NCI-H146 treated with DMSO at 0.1 percent for 48 hours (cell line): Measurements from ENCODE around the gene SSH3.

ENCODE experiments used
- DNase-seq: peaks from one replicate; lab custom pipeline; 2025; ENCODE audit not compliant: unreplicated experiment; lab: John Stamatoyannopoulos, UW

Gene SSH3

DNA sequence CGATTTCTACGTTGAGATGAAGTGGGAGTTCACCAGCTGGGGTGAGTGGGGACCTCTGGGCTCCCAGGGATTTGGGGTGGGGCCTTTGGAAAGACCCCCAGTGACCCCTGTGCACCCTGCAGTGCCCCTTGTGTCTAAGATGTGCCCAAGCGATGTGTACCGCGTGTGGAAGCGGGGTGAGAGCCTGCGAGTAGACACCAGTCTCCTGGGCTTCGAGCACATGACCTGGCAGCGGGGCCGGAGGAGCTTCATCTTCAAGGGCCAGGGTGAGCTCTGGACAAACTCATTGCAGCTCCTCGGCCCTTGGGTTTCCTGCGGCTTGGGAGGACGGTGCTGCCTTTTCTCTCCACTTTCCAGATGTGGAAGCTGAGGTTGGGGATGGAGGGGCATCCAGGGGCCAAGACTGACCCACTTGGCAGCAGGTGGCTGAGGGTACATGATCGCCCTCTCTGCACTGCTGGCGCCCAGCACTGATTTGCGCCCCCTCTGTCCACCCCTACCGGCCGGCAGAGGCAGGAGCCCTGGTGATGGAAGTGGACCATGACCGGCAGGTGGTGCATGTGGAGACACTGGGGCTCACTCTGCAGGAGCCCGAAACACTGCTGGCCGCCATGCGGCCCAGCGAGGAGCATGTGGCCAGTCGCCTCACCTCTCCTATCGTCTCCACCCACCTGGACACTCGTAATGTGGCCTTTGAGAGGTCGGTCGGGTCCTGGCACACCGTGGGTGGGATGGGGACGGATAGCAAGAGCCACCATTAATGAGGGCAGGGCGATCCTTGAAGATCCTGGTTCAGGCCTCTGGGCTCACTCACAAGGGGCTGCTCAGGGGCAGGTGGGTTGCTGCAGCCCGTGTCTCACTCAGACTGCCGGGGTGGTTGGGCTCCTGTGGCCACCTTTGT is 11.6 kb upstream of the SSH3 start:
- DNase-seq = no peak

DNA sequence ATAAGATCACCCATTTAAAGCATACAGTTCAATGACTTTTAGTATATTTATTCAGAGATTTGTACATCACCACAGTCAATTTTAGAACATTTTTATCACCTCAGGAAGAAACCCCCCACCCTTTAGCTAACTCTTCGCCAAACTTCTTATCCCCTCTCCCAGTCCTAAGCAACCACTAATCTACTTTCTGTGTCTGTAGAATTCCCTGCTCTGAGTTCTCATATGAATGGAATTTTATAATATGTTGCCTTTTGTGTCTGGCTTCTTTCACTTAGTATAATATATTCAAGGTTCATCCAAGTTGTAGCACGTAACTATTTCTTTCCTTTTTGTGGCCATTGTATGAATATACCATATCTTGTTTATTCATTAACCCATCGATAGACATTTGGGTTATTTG is 10.7 kb upstream of the SSH3 start:
- no peak for DNase-seq

DNA sequence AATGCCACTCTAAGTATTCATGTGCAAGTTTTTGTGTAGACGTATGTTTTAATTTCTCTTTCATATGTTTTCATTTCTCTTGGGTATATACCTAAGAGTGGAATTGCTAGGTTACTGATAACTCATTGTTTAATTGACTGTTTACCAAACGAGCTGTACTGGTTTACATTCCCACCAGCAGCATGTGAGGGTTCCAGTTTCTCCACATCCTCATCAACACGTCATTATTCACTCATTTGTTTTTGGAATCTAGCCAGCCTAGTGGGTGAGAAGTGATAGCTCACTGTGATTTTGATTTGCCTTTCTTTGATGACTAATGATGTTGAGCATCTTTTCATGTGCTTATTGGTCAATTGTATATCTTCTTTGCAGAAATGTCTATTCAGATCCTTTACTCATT is 10.2 kb upstream of the SSH3 start:
- DNase-seq = no peak

DNA sequence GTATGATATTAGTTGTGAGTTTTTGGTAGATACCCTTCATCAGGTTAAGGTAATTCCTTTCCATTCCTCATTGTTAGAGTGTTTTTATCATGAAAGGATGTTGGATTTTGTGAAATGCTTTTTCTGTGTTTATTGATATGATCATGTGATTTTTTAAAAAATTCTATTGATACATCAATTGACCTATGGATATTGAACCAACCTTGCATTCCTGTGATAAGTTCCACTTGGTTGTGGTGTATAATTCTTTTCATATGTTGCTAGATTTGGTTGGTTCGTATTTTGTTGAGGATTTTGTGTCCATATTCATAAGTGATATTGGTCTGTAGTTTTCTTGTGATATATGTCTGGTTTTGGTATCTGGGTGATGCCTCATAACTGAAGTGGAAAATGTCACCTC is 7.5 kb upstream of the SSH3 start:
- no peak for DNase-seq

DNA sequence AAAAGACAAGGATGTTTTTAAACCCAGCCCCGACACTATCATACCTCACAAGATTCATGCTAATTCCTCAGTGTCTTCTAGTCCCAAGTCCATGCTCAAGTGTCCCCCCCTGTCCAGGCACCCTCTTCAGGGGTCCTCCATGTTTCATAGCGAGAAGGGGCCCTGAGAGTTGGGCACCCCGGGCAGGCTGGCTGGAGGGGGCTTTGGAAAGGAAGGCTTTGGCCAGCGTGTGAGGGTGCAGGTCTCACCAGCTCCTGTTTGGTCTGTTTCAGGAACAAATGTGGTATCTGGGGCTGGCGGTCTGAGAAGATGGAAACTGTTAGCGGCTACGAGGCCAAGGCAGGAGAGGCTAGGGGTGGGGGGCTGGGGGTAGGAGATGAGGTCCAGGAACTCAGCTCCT is 4.5 kb upstream of the SSH3 start:
- DNase-seq = no peak

DNA sequence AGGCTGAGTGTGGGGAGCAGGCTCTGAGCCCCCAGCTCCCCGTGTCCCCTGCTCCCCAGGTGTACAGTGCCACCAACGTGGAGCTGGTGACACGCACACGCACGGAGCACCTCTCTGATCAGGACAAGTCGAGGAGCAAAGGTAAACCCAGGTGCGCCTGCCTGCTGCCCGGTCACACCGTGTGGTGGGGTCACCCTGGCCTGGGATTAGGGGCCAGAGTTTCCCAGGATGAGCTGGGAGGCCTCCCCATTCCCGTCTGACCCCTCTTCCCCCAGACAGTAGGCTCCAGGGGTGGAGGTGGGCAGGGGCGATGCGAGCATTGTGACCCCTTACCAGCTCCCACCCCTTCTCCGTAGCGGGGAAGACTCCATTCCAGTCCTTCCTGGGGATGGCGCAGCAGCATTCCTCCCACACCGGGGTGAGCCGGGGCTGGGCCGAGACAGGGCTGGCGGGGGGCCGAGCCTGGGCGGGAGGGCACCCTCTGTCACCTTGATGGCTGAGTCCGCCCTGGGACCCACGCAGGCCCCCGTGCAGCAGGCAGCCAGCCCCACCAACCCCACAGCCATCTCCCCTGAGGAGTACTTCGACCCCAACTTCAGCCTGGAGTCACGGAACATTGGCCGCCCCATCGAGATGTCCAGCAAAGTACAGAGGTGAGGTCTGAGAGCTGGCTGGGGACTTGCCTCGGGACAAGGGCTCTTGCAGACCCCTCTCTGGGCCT is 3.7 kb upstream of the SSH3 start:
- no peak for DNase-seq

DNA sequence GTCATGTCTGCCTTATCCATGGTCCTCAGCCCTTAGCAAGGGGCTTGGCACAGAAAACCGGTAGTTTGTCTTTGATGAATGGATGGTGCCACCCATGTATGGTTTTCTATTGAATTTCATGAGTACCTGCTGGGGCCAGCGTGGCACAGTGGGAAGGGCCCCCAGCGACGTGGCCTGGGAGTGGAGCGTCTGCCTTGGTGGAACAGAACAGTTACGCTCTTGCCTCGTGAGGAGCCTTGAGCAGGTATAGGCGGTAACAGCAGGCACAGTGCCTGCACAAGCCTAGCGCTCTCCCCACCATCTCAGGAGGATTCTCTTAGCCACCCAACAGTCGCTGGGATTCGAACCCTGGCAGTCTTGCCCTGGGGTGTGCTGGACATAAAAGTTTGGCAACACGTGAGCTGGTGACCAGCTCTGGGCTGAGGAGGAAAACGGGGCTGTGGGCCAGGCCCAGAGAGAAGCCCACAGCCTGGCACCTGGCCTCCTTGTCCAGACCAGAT is 3.0 kb upstream of the SSH3 start:
- no peak for DNase-seq

DNA sequence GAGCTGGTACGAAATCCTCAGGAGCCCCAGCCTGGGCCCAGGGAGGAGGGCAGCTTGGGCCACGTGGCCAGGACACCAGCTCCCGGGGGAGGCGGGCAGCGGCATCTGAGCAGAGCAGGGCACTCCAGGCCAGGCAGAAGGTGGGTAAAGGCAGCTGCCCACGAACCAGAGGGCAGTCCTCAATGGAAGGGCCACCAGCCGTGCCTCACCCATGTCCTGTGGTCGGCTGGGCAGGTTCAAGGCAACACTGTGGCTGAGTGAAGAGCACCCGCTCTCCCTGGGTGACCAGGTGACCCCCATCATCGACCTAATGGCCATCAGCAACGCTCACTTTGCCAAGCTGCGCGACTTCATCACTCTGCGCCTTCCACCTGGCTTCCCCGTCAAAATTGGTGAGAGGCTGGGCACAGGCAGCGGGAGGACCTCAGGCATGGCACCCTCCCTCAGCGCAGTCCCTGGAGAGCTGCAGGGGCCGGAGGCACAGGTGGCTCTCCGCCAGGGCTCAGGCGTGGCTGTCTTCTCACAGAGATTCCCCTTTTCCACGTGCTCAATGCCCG is 2.5 kb upstream of the SSH3 start:
- no peak for DNase-seq

DNA sequence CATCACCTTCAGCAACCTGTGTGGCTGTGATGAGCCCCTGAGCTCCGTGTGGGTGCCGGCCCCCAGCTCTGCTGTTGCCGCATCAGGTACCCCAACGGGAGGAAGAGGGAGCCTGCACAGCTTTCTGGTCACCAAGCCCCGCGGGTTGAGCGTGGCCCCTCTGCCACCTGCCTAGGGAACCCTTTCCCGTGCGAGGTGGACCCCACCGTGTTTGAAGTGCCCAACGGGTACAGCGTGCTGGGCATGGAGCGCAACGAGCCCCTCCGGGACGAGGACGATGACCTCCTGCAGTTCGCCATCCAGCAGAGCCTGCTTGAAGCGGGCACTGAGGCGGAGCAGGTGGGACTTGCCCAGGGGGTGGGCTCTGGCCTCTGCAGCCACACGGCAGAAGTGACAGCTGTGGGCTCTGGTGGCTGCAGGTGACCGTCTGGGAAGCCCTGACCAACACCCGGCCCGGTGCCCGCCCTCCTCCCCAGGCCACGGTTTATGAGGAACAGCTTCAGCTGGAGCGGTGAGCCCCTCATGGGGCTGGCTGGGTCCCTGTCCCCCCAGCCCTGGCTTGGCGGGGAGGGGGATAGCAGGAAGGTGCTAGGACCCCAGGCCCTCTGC is 1.9 kb upstream of the SSH3 start:
- no peak for DNase-seq

DNA sequence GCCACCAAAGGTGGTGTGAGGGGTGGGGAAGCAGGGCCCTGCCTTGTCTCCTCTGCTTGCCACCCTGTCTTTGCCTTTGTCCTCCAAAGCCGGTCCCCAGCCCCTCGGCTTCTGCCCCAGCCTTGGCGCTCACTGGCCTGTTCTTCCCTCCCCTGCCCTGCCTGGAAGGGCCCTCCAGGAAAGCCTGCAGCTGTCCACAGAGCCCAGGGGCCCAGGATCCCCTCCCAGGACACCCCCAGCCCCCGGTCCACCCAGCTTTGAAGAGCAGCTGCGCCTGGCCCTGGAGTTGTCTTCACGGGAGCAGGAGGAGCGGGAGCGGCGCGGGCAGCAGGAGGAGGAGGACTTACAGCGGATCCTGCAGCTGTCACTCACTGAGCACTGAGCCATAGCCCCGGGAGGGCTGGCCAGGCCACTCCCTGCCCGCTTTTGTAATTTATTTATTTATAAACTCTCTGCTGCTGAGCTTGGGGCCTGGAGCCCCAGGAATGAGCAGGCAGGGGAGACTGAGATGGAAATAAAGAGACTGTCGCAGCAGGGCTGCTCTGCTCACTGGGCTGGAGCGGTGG is 1.3 kb upstream of the SSH3 start:
- peak; percentile 62 for DNase-seq

DNA sequence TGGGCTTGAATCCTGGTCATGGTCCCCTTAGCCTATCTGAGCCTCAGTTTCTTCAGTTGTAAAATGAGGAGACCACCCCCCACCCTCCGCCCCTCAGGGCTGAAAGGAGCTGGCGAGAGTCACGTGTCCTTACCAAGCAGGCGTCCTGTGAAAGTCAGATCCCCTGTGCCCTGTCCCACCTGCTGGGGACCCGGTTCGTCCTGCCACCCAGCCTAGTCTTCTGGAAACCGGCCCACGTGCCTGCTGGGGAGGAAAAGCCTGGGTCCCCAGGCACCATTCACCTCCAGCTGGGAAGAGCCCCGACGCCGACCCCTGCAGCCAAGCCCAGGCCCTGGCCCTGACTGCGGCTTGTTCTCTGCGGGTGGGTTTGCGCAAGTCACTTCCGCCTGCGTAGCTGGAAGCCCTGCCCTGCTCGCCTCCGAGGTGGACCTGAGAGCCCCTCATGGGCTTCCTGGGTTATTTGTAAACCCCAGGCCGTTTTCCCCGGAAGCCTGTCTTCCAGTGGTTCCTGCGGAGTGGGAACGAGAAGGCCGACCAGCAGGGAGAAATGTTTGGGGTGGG is 679 bp upstream of the SSH3 start:
- DNase-seq = peak; percentile 65

DNA sequence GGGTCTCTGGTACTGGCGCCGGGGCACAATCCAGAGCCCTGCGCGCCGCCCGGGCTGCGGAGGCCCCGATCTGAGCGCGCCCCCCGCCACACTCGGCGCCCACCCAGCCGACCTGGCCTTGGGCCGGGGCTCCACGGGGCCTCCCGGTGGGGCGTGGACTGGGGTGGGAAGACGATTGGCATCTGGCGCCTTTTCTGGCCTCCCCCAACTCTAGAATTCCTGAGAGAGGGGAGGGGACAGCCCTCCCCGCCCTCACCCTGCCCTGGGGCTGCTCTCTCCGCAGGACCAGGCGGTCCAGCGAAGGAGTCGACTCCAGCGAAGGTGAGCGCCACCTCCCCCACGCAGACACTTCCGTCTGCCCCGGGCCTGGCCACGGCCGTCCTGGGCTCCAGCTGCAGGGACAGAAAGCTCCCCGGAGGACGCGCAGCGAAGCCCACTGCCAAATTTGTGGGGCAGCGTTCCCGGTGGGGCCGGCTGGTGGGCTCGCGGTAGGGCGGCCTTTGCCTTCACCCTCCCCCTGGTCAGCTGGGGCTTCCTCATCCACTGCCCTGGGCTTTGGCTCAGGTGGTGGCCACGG is 593 bp downstream of the SSH3 start:
- DNase-seq = peak; percentile 47

DNA sequence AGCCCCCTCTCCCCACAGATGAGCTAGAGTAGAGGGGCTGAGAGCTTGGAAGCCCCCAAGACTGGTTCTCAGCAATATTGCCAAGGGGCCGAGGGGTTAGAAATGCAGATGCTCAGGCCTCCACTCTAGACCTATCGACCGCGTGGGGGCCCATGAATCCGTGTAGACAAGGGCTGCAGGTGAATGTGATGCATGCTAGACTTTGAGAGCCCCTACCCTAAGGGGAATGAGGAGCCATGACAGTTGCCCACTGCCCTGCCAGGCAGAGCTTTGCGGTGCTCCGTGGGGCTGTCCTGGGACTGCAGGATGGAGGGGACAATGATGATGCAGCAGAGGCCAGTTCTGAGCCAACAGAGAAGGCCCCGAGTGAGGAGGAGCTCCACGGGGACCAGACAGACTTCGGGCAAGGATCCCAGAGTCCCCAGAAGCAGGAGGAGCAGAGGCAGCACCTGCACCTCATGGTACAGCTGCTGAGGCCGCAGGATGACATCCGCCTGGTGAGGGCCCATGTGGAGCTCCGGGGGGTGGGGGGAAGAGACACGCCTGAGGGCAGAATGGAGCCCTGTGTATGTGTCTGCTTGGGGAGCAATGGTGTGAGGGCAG is 1.3 kb downstream of the SSH3 start:
- DNase-seq = no peak

DNA sequence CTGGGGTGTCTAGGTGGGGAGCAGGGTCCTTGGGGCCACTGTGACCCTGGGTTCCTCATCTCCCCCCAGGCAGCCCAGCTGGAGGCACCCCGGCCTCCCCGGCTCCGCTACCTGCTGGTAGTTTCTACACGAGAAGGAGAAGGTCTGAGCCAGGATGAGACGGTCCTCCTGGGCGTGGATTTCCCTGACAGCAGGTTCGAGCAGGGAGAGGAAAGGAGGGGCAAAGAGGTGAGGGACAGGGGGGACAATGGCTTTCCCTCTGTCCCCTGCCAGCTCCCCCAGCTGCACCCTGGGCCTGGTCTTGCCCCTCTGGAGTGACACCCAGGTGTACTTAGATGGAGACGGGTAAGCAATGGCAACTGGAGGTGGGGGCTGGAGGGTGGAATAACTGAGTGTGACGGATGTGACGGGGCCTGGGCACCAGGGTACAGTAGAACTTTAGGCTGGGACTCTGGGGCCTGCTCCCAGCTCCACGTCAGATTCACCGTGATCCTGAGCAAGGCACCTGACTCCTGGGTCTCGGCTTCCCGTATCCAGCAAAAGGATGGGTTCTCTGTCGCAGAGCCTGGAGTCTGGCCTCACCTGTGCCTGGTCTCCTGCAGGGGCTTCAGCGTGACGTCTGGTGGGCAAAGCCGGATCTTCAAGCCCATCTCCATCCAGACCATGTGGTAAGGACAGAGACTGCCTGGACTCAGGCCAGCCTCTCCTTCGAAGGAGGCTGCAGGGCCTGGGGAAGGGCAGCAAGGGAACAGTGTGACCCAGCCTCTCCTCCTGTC is 3.6 kb downstream of the SSH3 start:
- DNase-seq = no peak

DNA sequence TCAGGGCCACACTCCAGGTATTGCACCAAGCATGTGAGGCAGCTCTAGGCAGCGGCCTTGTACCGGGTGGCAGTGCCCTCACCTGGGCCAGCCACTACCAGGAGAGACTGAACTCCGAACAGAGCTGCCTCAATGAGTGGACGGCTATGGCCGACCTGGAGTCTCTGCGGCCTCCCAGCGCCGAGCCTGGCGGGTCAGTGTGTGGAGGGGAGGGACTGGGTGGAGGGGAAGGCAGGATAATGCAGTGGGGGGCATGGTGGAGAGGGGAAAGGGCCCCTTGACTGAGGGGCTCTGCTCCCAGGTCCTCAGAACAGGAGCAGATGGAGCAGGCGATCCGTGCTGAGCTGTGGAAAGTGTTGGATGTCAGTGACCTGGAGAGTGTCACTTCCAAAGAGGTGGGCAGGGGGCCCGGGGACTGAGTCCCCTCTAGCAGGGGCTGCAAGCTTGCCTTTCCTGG is 4.2 kb downstream of the SSH3 start:
- no peak for DNase-seq

DNA sequence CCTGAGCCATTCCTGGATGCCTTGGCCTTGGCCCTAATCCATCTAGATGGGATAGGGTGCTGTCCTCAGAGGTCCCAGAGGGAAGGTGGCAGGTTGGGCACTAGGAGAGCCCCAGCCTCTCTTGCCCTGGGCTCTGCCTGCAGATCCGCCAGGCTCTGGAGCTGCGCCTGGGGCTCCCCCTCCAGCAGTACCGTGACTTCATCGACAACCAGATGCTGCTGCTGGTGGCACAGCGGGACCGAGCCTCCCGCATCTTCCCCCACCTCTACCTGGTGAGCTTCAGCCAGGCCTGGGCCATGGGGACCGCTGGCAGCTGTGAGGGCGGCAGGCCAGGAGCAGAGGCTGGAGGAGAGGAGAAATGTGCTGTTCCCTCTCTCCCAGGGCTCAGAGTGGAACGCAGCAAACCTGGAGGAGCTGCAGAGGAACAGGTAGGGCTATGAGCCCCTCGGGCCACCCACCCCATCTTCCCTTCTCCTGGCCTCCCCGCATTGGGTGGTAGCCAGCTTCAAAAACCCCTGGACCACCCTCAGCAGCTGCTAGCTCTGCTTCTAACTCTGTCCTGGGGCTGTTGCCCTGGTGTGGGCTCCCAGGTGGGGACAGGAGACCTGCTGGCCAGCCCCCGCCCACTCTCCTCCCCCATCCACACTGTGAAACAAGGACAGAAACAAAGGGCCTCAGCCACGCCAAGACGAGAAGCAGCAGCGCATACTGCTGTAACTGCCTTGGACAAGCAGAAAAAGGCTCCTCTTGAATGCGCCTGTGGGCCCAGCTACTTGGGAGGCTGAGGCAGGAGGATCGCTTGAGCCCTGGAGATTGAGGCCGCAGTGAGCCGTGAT is 4.9 kb downstream of the SSH3 start:
- no peak for DNase-seq

DNA sequence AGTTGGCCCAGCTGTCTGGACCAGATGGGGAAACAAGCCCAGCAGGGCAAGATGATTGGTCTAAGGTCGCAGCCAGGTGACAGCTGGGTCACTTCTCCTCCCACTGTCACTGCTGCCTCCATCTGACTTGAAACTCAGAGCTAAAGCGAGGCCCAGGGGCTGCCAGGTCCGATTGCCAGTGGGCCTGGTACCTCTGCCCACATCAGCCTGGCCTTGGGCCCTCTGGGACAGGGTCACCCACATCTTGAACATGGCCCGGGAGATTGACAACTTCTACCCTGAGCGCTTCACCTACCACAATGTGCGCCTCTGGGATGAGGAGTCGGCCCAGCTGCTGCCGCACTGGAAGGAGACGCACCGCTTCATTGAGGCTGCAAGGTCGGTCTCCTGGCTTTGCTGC is 5.8 kb downstream of the SSH3 start:
- no peak for DNase-seq

DNA sequence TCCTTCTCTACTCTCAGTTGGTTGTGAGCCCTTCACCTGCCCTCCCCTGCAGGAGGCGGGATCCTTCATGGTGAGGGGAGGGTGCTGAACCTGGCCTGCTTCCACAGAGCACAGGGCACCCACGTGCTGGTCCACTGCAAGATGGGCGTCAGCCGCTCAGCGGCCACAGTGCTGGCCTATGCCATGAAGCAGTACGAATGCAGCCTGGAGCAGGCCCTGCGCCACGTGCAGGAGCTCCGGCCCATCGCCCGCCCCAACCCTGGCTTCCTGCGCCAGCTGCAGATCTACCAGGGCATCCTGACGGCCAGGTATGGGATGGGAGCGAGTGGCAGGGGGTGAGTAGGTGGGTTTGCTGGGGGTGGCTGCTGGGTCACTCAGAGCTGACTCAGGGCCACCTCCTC is 6.3 kb downstream of the SSH3 start:
- DNase-seq = no peak
